ENCODE data around the gene SYT3.
"Not testable (repeated sequence)": the region's sequence is repeated elsewhere in the genome, so short reads cannot be mapped to it uniquely, and the experiment has no call there.

The SYT3 gene

DNA sequence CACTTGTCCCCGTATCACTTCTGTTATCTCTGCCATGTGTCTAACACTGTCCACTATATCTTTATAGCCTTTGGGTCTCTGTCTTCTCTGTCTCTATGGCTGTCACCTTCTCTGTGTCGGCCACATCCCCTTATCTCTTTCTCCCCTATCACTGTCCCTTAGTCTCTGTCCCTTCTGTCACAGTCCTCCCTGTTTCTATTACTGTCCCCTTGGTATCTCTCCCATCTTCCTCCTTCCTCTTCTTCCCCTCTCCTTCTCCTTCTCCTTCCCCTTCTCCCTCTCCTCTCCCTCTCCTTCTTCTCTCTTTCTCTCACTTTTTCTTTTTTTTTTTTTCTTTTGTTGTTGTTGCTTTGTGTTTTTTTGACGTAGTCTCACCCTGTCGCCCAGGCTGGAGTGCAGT lies 36.7 kb downstream of the SYT3 start:
- DNase-seq (ENCODE audit: low read depth), result no peak

DNA sequence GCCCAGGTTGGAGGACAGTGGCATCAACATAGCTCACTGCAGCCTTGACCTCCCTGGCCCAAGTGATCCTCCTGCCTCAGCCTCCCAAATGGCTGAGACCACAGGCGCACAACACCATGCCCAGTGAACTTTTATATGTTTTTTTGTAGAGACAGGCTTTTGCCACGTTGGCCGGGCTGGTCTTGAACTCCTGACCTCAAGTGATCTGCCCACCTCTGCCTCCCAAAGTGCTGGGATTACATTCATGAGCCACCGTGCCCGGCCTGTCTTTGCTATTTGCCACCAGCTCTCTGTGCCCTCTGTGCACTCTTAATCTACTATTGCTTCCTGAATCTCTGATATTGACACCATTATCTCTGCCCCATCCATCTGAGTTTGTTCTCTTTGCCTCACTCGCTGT lies 37.2 kb downstream of the SYT3 start:
- no peak for DNase-seq (ENCODE audit: low read depth)

DNA sequence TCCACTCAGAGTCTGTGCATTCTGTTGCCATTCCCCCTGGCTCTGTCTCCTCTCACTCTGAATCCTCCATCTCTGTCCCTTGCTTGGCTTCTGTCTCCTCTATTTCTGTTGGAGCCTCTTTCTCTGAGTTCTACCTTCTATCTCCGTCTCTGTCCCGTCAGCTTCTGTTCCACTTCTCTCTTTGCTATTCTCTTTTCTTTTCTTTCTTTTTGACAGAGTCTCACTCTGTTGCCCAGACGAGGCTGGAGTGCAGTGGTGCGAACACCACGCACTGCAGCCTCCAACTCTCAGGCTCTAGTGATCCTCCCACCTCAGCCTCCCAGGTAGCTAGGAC lies 37.6 kb downstream of the SYT3 start:
- DNase-seq (ENCODE audit: low read depth), result no peak

DNA sequence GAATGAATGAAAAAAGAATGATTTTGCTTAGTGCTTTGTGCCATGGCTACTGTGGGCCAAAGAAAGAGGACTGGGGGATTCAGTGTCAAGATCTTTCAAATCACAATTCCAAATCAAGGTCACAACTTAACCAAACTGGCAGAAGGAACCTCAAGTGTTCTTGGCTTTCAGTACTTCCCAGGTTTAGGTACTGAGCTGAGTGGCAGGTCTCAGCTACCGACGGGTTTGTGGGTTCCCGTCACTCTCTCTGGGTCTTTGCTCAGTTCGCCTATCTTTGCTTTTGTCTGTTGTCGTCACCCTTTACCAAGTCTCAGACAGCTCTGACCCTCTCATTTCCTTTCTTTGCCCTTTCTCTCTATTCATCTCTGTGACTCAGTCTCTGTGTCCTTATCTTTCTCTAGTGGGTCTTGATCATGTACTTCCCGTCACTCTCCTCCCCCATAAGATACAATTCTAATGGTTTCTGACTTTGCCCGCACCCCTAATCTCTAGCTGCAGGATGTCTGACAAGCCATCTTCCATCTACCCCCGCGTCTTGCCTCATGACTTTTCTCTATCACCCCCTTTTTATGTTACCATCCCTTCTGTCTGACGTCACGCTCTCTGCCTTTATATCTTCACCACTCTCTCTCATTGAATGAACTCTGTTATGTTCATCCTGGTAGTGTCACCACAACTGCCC lies 38.1 kb downstream of the SYT3 start:
- DNase-seq (ENCODE audit: low read depth), result no peak

DNA sequence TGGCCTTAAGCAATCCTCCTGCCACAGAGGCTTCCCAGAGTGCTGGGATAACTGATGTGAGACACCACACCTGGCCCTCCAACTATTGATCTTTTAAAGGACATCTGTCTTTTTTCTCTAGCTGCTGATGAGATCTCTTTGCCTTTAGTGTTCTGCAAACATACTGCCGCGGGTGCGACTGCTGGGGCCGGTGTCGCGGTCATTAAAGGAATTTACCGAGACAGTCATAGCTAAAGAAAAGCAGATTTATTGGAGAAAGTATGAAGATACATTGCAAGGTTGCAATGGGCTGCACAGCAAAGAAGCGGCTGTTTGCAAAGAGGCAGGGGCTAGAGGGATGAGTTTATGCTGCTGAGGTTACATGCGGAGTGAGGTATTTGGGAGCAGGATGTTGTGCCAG lies 40.3 kb downstream of the SYT3 start:
- no peak for DNase-seq (ENCODE audit: low read depth)

DNA sequence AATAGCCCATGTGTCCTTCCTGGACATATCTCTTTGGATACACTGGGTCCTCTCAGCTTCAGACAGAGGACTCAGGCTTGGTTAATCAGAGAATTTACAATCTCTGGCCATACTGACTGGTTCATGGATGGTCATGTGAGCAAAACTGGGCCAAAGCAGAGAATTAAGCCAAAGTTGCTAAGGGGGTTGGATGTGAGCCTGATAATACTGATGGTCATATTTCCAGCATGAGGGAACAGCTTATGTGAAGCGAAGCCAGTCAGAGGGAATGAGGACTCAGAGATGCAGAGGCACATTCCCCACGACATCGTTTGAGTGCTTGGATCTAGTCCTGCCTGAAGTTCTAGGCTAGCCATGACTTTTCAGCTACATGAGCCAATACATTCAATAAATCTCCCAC lies 49.5 kb downstream of the SYT3 start:
- no peak for DNase-seq (ENCODE audit: low read depth)

DNA sequence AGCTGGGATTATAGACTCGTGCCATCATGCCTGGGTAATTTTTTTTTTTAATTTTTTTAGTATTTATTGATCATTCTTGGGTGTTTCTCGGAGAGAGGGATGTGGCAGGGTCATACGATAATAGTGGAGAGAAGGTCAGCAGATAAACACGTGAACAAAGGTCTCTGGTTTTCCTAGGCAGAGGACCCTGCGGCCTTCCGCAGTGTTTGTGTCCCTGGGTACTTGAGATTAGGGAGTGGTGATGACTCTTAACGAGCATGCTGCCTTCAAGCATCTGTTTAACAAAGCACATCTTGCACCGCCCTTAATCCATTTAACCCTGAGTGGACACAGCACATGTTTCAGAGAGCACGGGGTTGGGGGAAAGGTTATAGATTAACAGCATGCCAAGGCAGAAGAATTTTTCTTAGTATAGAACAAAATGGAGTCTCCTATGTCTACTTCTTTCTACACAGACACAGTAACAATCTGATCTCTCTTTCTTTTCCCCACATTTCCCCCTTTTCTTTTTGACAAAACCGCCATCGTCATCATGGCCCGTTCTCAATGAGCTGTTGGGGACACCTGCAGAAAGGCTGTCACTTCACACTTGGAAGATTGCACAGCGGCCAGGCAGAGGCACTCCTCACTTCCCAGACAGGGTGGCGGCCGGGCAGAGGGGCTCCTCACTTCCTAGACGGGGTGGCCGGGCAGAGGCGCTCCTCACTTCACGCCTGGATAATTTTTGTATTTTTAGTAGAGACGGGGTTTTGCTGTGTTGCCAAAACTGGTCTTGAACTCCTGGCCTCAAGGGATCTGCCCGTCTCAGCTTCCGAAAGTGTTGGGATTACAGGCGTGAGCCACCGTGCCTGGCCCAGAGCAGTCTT lies 57.7 kb downstream of the SYT3 start:
- DNase-seq (ENCODE audit: low read depth), result not testable (repeated sequence)

DNA sequence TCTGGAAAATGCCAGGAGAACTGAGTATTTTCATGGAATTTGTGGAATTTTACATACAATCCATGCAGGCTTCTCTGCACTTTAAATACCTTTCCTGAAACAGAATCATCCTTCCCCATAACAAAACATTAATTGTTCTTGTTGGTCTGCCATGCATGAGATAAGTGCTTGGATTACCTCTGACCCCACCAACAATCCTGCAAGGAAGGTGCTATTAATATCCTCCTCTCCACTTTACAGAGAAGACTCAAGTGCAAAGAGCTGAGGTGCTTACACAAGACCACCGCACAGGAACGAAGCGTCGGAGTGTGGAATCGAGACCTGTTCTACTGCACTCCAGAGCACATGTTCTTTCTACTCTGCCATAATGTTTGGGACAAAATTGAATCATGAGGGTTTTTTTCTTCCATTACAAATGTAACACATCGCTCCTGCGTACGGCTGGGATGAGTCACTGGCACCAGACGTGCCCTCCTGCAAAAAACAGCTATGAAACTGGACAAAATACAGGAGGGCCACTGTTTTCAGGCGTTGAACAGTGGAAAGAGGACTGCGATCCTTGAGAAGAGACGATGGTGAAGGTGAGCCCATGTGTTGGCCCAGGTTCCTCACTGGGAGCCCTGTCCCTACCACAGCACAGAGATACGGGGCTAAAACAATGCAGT lies 58.6 kb downstream of the SYT3 start:
- no peak for DNase-seq (ENCODE audit: low read depth)

DNA sequence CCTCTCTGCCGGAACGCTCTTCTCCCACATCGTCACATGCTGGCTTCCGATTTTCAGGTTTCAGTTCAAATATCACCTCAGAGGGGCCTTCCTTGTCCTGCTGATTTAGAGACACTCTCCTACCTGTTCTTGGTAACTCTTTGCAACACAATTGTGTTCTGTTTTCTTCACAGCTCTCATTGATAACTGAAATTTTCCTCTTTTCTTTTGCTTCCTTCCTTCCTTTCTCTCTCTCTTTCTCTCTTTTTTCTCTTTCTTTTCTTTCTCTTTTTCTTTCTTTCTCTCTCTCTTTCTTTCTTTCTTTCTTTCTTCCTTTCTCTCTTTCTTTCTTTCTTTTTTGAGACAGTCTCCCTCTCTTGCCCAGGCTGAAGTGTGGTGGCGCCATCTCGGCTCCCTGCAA lies 59.4 kb downstream of the SYT3 start:
- no peak for DNase-seq (ENCODE audit: low read depth)

DNA sequence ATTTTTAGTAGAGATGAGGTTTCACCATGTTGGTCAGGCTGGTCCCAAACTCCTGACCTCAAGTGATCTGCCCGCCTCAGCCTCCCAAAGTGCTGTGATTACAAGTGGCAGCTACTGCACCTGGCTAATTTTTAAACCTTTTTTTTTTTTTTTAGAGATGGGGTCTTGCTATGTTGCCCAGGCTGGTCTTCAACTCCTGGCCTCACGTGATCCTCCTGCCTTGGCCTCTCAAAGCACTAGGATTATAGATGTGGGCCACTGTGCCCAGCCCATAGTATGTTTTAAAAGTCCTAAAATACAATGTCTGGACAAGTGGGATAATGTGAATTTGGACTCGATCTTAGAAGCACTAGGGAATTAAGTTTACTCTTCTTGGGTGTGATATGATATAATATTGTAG lies 62.9 kb downstream of the SYT3 start:
- DNase-seq (ENCODE audit: low read depth), result not testable (repeated sequence)

DNA sequence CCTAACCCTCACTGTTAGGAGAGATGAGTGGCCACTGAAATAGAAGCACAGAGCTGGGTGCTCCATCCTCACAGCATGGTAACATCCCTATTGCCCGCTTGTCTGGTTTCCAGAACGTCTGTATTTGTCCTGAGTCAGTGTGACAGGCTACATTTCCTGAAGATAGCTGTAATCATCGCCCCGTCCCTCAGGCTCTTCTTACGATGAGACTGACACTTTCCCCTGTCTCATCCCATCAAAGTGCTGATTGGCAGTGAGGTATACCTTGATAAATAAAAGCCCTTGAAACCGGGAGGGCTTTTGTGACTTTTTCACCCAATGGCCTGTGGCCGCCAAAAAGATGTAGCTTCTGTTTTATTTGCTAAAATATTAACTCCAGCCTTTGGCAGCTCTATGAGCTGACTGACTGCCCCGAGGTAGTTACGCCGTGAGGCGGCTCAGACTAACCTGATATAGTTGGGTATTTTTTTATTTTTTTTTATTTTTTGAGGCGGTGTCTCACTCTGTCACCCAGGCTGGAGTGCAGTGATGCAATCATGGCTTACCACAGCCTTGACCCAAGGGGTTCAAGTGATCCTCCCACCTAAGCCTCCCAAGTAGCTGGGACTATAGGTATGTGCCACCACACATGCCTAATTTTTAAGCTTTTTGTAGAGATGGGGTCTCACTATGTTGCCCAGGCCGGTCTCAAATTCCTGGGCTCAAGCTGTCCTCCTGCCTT lies 65.8 kb downstream of the SYT3 start:
- no peak for DNase-seq (ENCODE audit: low read depth)

Data from stimulated activated CD8-positive, alpha-beta memory T cell treated with anti-CD3 and anti-CD28 coated beads, Interleukin-12 subunit alpha, Interleukin-12 subunit beta, amount 100 ng/mL, for 1 hour (primary cell).